GM12875 (cell line): Measurements from ENCODE around the gene CYP26C1.

Experiments used
- H3K4me3 ChIP-seq: one replicate; pipeline ENCODE4 v1.5.1; 2011; ENCODE audit warnings: low read depth, low read length, control low read depth
- CTCF ChIP-seq: IDR thresholded peaks from 2 replicates; pipeline ENCODE4 v1.5.1; 2011; ENCODE audit warnings: low read depth, mild to moderate bottlenecking, control low read depth, inconsistent platforms, low read length, moderate library complexity, borderline replicate concordance; ENCODE audit not compliant: insufficient read depth

The CYP26C1 gene

DNA sequence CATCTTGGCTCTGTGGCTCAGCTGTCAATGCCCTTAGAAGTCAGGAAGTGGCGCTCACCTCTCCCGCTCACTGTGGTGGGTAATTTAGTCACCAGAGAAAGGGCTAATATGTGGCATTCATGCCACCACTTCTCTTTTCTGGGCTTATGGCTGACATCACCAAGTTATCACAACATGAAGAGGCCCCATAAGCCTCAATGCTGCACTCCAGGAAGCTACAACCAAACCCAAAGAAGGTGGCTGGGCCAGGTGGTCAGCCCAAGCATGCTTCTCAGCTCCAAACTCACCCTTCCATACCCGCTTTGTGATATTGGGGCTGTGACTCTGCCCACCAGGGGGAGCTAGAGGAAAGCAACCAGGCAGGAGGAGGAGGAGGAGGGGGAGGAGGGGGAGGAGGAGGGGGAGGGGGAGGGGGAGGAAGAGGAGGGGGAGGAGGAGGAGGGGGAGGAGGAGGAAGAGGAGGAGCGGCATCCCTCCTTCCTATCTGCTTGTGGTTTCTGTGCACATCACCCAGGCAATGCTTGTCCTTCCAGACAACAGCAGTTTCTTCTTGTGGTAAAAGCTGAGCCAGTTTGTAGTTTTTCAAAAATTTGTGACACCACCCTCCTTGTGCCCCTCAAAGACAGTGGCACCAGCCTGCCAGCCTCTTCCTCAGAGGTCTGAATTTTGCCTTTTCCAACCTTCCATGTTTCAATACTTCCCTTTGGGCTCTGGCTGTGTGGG, 55.2 kb downstream of the CYP26C1 start:
- H3K4me3 ChIP-seq = no peak overlapping the region
- peak; percentile 67 for TF ChIP-seq CTCF
